AG09319 (cell line): ENCODE measurements around the gene SVOPL.

Experiments used
- DNase-seq: peaks from one replicate; pipeline ENCODE4 v3.0.0-alpha.2; 2010; ENCODE audit warnings: low read depth; ENCODE audit errors: extremely low read depth
- CTCF ChIP-seq: IDR thresholded peaks from 2 replicates; pipeline ENCODE4 v1.5.1; 2011; ENCODE audit warnings: low read depth, mild to moderate bottlenecking, inconsistent platforms, low read length, moderate library complexity

Gene SVOPL

GRCh38 chr7:138607216-138608126, 93.7 kb downstream of the SVOPL start:
- DNase-seq: no peak
- TF ChIP-seq CTCF: no peak

GRCh38 chr7:138606236-138606635, 94.9 kb downstream of the SVOPL start:
- no peak for TF ChIP-seq CTCF
- no peak for DNase-seq

GRCh38 chr7:138603549-138604318, 97.4 kb downstream of the SVOPL start:
- TF ChIP-seq CTCF: no peak
- no peak for DNase-seq

GRCh38 chr7:138602451-138602850, 98.7 kb downstream of the SVOPL start:
- no peak for TF ChIP-seq CTCF
- no peak for DNase-seq

- no peak for DNase-seq
- no peak for TF ChIP-seq CTCF
Observed at GRCh38 chr7:138595454-138595853, 105.7 kb downstream of the SVOPL start.

GRCh38 chr7:138590154-138590553, 111.0 kb downstream of the SVOPL start:
- DNase-seq: no peak
- TF ChIP-seq CTCF: no peak

- no peak for DNase-seq
- no peak for TF ChIP-seq CTCF
Observed at GRCh38 chr7:138588986-138589385, 112.2 kb downstream of the SVOPL start.
